HUES64 (cell line): Measurements from ENCODE around the gene POLN. TPM values are rescaled to one million over a fixed set of nuclear protein-coding genes. Genes with fewer than 3 reads are reported as not detected.

ENCODE experiments used
- H3K27ac ChIP-seq: 2 replicates; pipeline ENCODE4 v1.7.0; 2013; ENCODE audit warnings: low read depth, low read length, inconsistent platforms
- H3K27me3 ChIP-seq: 2 replicates; pipeline ENCODE4 v1.6.1; 2013; ENCODE audit warnings: mild to moderate bottlenecking, low read length; ENCODE audit not compliant: insufficient read depth
- H3K36me3 ChIP-seq: 2 replicates; pipeline ENCODE4 v1.6.1; 2013; ENCODE audit warnings: mild to moderate bottlenecking, low read length; ENCODE audit not compliant: insufficient read depth
- H3K4me1 ChIP-seq: 2 replicates; pipeline ENCODE4 v1.6.1; 2013; ENCODE audit warnings: mild to moderate bottlenecking, low read length, moderate library complexity; ENCODE audit not compliant: insufficient read depth
- H3K4me3 ChIP-seq: 2 replicates; pipeline ENCODE4 v1.5.1; 2013; ENCODE audit warnings: mild to moderate bottlenecking, low read length, moderate library complexity
- H3K9ac ChIP-seq: 2 replicates; pipeline ENCODE4 v1.6.1; 2013; ENCODE audit warnings: mild to moderate bottlenecking, low read depth, low read length
- H3K9me3 ChIP-seq: 2 replicates; pipeline ENCODE4 v1.6.1; 2013; ENCODE audit warnings: low read depth, low read length; ENCODE audit not compliant: insufficient read depth
- WGBS: fragments of 150-250, 120-280 bp; methylation state at CpG from one replicate; pipeline ENCODE4 v1.1.7; 2013; ENCODE audit warnings: missing lambda C conversion rate; 5-methylcytosine and 5-hydroxymethylcytosine counted together
- polyA plus RNA-seq, 2 experiments: library from polyadenylated mRNA; stranded (reverse); fragments of 50-300 nt; gene quantifications; one replicate each; pipeline ENCODE4 v1.2.3, GENCODE V29; 2013

Gene POLN
- polyA plus RNA-seq (2013, experiment 1 of 2): 0.90 TPM
- 0.76 TPM for polyA plus RNA-seq (2013, experiment 2 of 2)

- Histone ChIP-seq H3K9ac (peak within 1 kb of the TSS; percentile 78), H3K9me3 (0 out of 2 replicates have a peak, but pooled peaks cover 8% of the 10 kb centered on the region), H3K4me3 (peak within 1 kb of the TSS; percentile 95), H3K36me3 (peaks cover 29% of the 10 kb centered on the region), H3K27me3 (peaks cover 4% of the 10 kb centered on the region), H3K27ac (no peak within 1 kb of the TSS), H3K4me1 (peaks cover 20% of the 10 kb centered on the region)
- WGBS: under 1% methylated on average over 88 of the region's 88 CpGs
Observed at GRCh38 chr4:2241410-2242353, at the start of gene POLN, which contains the start of gene HAUS3. TSS of gene POLN (minus strand) at chr4:2242121. CDS start at chr4:2229231, 12,890 bp downstream. TSS of gene HAUS3 (minus strand) at chr4:2242121. CDS start at chr4:2240946, 1,175 bp downstream.

DNA sequence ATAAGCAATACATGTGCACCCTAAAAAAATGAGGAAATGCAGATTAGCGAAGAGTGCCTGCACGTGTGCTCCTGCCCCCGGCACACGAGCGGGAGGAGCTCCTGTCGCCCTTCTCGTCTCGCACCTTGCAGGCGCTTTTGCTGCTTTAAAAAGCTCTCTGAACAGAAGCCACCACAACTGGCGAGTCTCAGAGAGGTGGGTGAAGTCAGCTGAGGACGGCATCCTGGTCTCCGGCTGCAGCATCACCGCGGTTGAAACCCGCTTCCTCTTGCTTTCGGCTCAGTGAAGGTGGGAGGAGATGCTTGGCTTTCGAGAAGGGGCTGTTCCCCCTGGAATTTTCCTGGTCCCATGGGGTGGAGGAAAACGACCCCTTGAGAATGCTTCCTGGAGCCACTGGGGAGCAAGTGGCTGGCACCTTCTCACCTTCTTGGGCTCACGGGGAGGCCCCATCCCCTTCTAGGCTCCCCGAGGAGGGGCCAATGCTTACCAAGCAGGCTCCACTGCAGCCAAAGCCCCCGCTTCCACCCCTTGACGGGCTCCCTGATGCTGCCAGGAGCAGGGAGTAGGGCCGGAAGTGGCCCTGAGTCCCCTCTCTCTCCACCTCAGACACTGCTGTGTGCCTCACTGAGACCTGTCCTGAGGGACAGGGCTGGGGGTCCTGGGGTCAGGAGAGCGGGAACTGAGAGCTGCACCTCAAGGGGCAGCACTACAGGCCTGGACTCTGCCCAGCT, 49.2 kb upstream of the POLN start:
- no peaks in the 10 kb centered on the region for H3K36me3 ChIP-seq
- H3K9me3 ChIP-seq: 0 out of 2 replicates have a peak, but pooled peaks cover 4% of the 10 kb centered on the region
- no peak overlapping the region for H3K4me3 ChIP-seq
- H3K27ac ChIP-seq: no peak overlapping the region
- WGBS: 87% methylated on average over 24 of the region's 24 CpGs
- no peaks in the 10 kb centered on the region for H3K4me1 ChIP-seq
- no peak overlapping the region for H3K9ac ChIP-seq
- no peaks in the 10 kb centered on the region for H3K27me3 ChIP-seq

DNA sequence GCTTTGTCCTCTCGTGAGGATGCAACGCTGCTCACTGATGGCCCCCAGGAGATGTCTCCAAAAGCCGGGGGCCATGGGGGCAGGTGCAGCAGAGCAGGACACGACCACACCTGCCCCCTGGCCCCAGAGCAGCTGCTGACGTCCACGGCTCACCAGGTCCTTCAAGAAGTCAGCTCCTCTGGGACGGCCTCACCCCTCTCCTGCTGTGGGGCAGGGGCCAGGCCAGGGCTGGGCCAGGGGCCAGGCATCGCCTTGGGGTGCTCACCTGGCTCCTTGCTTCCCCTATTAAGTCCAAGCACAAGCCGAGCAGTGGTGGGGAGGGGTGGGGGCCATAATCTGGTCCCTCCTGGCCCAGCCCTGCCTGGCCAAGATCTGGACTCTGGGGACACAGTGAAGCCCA, 48.6 kb upstream of the POLN start:
- Histone ChIP-seq H3K36me3 (no peaks in the 10 kb centered on the region), H3K4me1 (no peaks in the 10 kb centered on the region), H3K9me3 (0 out of 2 replicates have a peak, but pooled peaks cover 4% of the 10 kb centered on the region), H3K4me3 (no peak overlapping the region), H3K27ac (no peak overlapping the region), H3K9ac (no peak overlapping the region), H3K27me3 (no peaks in the 10 kb centered on the region)
- 96% methylated on average over 9 of the region's 9 CpGs for WGBS

DNA sequence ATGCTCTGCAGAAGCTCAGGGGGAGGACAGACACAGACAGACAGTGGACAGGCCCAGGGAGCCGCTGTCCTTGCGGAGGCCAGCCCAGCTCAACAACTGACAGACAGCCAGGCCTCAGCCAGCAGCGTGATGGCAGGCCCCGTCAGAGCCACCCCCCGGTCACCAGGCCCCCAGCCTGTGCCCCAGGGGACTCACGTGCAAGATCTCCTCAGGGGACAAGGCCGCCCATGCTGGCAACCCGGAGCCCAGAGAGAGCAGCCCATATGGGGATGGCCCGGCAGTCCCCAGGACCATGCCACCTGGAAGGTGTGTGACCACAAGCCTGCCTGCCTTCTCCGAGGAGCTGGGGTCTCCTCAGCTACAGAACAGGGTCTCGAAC, 48.0 kb upstream of the POLN start:
- 92% methylated on average over 11 of the region's 11 CpGs for WGBS
- Histone ChIP-seq H3K9ac (no peak overlapping the region), H3K36me3 (no peaks in the 10 kb centered on the region), H3K9me3 (0 out of 2 replicates have a peak, but pooled peaks cover 4% of the 10 kb centered on the region), H3K4me1 (no peaks in the 10 kb centered on the region), H3K4me3 (no peak overlapping the region), H3K27me3 (no peaks in the 10 kb centered on the region), H3K27ac (no peak overlapping the region)

- 0 out of 2 replicates have a peak, but pooled peaks cover 4% of the 10 kb centered on the region for H3K9me3 ChIP-seq
- no peak overlapping the region for H3K4me3 ChIP-seq
- 93% methylated on average over 14 of the region's 14 CpGs for WGBS
- H3K27ac ChIP-seq: no peak overlapping the region
- H3K36me3 ChIP-seq: no peaks in the 10 kb centered on the region
- no peaks in the 10 kb centered on the region for H3K27me3 ChIP-seq
- no peak overlapping the region for H3K9ac ChIP-seq
- no peaks in the 10 kb centered on the region for H3K4me1 ChIP-seq
Observed at GRCh38 chr4:2289311-2289954, 47.5 kb upstream of the POLN start.

GRCh38 chr4:2288051-2288541, 46.2 kb upstream of the POLN start:
- 93% methylated on average over 10 of the region's 10 CpGs for WGBS

GRCh38 chr4:2287594-2287915, 45.6 kb upstream of the POLN start:
- Histone ChIP-seq H3K9ac (no peak overlapping the region), H3K4me1 (no peaks in the 10 kb centered on the region), H3K27ac (no peak overlapping the region), H3K4me3 (no peak overlapping the region), H3K9me3 (no peaks in the 10 kb centered on the region), H3K27me3 (no peaks in the 10 kb centered on the region), H3K36me3 (no peaks in the 10 kb centered on the region)
- WGBS: 89% methylated on average over 9 of the region's 9 CpGs

More at GRCh38 chr4:2288051-2288541, 46.2 kb upstream of the POLN start:
- no peaks in the 10 kb centered on the region for H3K36me3 ChIP-seq
- H3K9ac ChIP-seq: no peak overlapping the region
- no peaks in the 10 kb centered on the region for H3K4me1 ChIP-seq
- H3K27ac ChIP-seq: no peak overlapping the region
- H3K9me3 ChIP-seq: no peaks in the 10 kb centered on the region
- no peaks in the 10 kb centered on the region for H3K27me3 ChIP-seq
- H3K4me3 ChIP-seq: no peak overlapping the region

- no peak overlapping the region for H3K4me3 ChIP-seq
- H3K9me3 ChIP-seq: no peaks in the 10 kb centered on the region
- H3K27me3 ChIP-seq: no peaks in the 10 kb centered on the region
- no peak overlapping the region for H3K9ac ChIP-seq
- 82% methylated on average over 19 of the region's 19 CpGs for WGBS
- H3K27ac ChIP-seq: no peak overlapping the region
- H3K36me3 ChIP-seq: no peaks in the 10 kb centered on the region
- no peaks in the 10 kb centered on the region for H3K4me1 ChIP-seq
Observed at GRCh38 chr4:2286904-2287593, 45.1 kb upstream of the POLN start.

- H3K4me1 ChIP-seq: no peaks in the 10 kb centered on the region
- no peaks in the 10 kb centered on the region for H3K27me3 ChIP-seq
- no peak overlapping the region for H3K9ac ChIP-seq
- H3K9me3 ChIP-seq: no peaks in the 10 kb centered on the region
- no peak overlapping the region for H3K27ac ChIP-seq
- 89% methylated on average over 27 of the region's 27 CpGs for WGBS
- H3K4me3 ChIP-seq: no peak overlapping the region
- no peaks in the 10 kb centered on the region for H3K36me3 ChIP-seq
Observed at GRCh38 chr4:2285613-2286381, 43.9 kb upstream of the POLN start.
